Liver (tissue), 3 donors: ENCODE measurements around the gene CCR7.

Source experiments
- HNF4A ChIP-seq, 2 donors: conservative IDR thresholded peaks; 2 replicates each; pipeline ENCODE4 v1.6.1; 2016; ENCODE audit warnings: antibody characterized with exemption in 2 of 2, mild to moderate bottlenecking in 2 of 2
- HNF4G ChIP-seq: IDR thresholded peaks from 2 replicates; pipeline ENCODE4 v1.6.1; 2016; ENCODE audit warnings: antibody characterized with exemption
- JUND ChIP-seq, 2 donors: IDR thresholded peaks; 2 replicates each; pipeline ENCODE4 v1.6.1; 2016; ENCODE audit warnings: antibody characterized with exemption in 2 of 2
- RXRA ChIP-seq, 2 donors: IDR thresholded peaks; 2 replicates each; pipeline ENCODE4 v1.6.1; 2017 to 2018; ENCODE audit warnings: antibody characterized with exemption in 2 of 2, mild to moderate bottlenecking in 1 of 2
- SP1 ChIP-seq: IDR thresholded peaks from 2 replicates; pipeline ENCODE4 v1.6.1; 2018; ENCODE audit warnings: antibody characterized with exemption, mild to moderate bottlenecking
- TAF1 ChIP-seq: conservative IDR thresholded peaks from 2 replicates; pipeline ENCODE4 v1.6.1; 2016; ENCODE audit warnings: antibody characterized with exemption, mild to moderate bottlenecking
- YY1 ChIP-seq: IDR thresholded peaks from 2 replicates; pipeline ENCODE4 v1.6.1; 2016; ENCODE audit warnings: antibody characterized with exemption, mild to moderate bottlenecking
- TF ChIP-seq, protein P1 (sequence below): fragments of 150-350 bp; IDR thresholded peaks from 2 replicates; pipeline ENCODE4 v1.5.1; 2017; ENCODE audit warnings: improper control_type of control experiment, low read depth, low read length; ENCODE audit not compliant: missing input control
- TF ChIP-seq, protein P2 (sequence below): IDR thresholded peaks from 2 replicates; pipeline ENCODE4 v1.6.1; 2016; ENCODE audit warnings: antibody characterized with exemption
- TF ChIP-seq, protein P3 (sequence below): IDR thresholded peaks from 2 replicates; pipeline ENCODE4 v1.6.1; 2016; ENCODE audit warnings: antibody characterized with exemption, mild to moderate bottlenecking
- TF ChIP-seq, protein P4 (sequence below): IDR thresholded peaks from 2 replicates; pipeline ENCODE4 v1.6.1; 2016; ENCODE audit warnings: antibody characterized with exemption
- TF ChIP-seq, protein P5 (sequence below): IDR thresholded peaks from 2 replicates; pipeline ENCODE4 v1.6.1; 2016; ENCODE audit warnings: antibody characterized with exemption
- donor health status: healthy.
- donor health status: healthy.

DNA sequence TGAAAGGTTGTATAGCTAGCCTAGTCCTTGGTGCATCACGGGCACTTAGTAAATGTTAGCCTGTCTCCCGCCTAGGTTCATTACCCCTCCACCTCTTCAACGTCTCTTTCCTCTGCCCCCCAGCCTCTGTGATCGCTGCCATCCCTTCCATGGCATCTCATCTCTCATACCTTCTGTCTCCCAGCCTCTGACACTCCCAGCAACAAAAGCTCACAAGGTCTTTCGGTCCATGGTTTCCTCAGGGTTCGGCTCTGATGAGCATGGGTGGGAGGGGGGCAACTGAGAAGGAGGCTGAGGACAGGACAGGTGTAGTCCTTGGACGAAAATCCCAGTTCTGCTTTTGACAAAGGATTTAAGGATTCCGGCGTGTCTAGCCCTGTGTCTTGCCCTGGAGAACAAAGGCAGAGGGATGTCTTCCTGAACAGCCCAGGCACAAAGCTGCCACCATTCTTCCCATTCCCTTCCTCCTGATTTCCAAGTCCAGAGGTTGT is 16.7 kb downstream of the CCR7 start:
- TF ChIP-seq, protein P1, sequence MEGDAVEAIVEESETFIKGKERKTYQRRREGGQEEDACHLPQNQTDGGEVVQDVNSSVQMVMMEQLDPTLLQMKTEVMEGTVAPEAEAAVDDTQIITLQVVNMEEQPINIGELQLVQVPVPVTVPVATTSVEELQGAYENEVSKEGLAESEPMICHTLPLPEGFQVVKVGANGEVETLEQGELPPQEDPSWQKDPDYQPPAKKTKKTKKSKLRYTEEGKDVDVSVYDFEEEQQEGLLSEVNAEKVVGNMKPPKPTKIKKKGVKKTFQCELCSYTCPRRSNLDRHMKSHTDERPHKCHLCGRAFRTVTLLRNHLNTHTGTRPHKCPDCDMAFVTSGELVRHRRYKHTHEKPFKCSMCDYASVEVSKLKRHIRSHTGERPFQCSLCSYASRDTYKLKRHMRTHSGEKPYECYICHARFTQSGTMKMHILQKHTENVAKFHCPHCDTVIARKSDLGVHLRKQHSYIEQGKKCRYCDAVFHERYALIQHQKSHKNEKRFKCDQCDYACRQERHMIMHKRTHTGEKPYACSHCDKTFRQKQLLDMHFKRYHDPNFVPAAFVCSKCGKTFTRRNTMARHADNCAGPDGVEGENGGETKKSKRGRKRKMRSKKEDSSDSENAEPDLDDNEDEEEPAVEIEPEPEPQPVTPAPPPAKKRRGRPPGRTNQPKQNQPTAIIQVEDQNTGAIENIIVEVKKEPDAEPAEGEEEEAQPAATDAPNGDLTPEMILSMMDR = no peak
- TF ChIP-seq, protein P2, sequence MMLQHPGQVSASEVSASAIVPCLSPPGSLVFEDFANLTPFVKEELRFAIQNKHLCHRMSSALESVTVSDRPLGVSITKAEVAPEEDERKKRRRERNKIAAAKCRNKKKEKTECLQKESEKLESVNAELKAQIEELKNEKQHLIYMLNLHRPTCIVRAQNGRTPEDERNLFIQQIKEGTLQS = no peak
- TF ChIP-seq, protein P3, sequence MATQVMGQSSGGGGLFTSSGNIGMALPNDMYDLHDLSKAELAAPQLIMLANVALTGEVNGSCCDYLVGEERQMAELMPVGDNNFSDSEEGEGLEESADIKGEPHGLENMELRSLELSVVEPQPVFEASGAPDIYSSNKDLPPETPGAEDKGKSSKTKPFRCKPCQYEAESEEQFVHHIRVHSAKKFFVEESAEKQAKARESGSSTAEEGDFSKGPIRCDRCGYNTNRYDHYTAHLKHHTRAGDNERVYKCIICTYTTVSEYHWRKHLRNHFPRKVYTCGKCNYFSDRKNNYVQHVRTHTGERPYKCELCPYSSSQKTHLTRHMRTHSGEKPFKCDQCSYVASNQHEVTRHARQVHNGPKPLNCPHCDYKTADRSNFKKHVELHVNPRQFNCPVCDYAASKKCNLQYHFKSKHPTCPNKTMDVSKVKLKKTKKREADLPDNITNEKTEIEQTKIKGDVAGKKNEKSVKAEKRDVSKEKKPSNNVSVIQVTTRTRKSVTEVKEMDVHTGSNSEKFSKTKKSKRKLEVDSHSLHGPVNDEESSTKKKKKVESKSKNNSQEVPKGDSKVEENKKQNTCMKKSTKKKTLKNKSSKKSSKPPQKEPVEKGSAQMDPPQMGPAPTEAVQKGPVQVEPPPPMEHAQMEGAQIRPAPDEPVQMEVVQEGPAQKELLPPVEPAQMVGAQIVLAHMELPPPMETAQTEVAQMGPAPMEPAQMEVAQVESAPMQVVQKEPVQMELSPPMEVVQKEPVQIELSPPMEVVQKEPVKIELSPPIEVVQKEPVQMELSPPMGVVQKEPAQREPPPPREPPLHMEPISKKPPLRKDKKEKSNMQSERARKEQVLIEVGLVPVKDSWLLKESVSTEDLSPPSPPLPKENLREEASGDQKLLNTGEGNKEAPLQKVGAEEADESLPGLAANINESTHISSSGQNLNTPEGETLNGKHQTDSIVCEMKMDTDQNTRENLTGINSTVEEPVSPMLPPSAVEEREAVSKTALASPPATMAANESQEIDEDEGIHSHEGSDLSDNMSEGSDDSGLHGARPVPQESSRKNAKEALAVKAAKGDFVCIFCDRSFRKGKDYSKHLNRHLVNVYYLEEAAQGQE = no peak
- TF ChIP-seq, protein P4, sequence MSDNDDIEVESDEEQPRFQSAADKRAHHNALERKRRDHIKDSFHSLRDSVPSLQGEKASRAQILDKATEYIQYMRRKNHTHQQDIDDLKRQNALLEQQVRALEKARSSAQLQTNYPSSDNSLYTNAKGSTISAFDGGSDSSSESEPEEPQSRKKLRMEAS = no peak
- TF ChIP-seq TAF1 (no peak), JUND (IDR thresholded peaks at IDR 0.05) (no peak), YY1 (no peak), SP1 (no peak), RXRA (IDR thresholded peaks at IDR 0.05) (no peak), HNF4A (conservative IDR thresholded peaks at IDR 0.05) (no peak), HNF4G (no peak)
- TF ChIP-seq, protein P5, sequence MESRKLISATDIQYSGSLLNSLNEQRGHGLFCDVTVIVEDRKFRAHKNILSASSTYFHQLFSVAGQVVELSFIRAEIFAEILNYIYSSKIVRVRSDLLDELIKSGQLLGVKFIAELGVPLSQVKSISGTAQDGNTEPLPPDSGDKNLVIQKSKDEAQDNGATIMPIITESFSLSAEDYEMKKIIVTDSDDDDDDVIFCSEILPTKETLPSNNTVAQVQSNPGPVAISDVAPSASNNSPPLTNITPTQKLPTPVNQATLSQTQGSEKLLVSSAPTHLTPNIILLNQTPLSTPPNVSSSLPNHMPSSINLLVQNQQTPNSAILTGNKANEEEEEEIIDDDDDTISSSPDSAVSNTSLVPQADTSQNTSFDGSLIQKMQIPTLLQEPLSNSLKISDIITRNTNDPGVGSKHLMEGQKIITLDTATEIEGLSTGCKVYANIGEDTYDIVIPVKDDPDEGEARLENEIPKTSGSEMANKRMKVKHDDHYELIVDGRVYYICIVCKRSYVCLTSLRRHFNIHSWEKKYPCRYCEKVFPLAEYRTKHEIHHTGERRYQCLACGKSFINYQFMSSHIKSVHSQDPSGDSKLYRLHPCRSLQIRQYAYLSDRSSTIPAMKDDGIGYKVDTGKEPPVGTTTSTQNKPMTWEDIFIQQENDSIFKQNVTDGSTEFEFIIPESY = no peak
